Activated T-cell treated with anti-CD3 and anti-CD28 coated beads, Interleukin-2, amount 50 U/mL, for 48 hours (primary cell): ENCODE measurements around the gene FAM53B.
A peak's percentile ranks its signal among the peaks of the same experiment; 100 is the strongest.
"Not testable (repeated sequence)": the region's sequence is repeated elsewhere in the genome, so short reads cannot be mapped to it uniquely, and the experiment has no call there.

ENCODE experiments used
- DNase-seq, 2 experiments: peaks; one replicate each; pipeline ENCODE4 v3.0.0-alpha.2; 2020

The FAM53B gene

GRCh38 chr10:124744102-124745050 is at the start of gene FAM53B:
FAM53B (minus strand) TSS chr10:124744378; CDS start chr10:124706713, 37,665 bp downstream.
- DNase-seq, result peak; percentile 79 to 86

GRCh38 chr10:124792998-124793352 is 48.8 kb upstream of the FAM53B start:
- no peak for DNase-seq

- peak; percentile 90 to 93 for DNase-seq
These were observed 47.6 kb upstream of the FAM53B start, which contains the start of gene EEF1AKMT2 for GRCh38 chr10:124791547-124792348. EEF1AKMT2 (minus strand) TSS chr10:124791887; CDS start chr10:124791833, 54 bp downstream.

GRCh38 chr10:124782900-124783299 is 38.7 kb upstream of the FAM53B start:
- not testable (repeated sequence) for DNase-seq

- no peak for DNase-seq
These were observed 24.6 kb upstream of the FAM53B start for GRCh38 chr10:124768791-124769190.

- DNase-seq, result no peak
These were observed 21.1 kb upstream of the FAM53B start for GRCh38 chr10:124765256-124765655.

GRCh38 chr10:124763267-124763666 is 19.1 kb upstream of the FAM53B start:
- no peak for DNase-seq

GRCh38 chr10:124762281-124762680 is 18.1 kb upstream of the FAM53B start:
- no peak for DNase-seq

- no peak for DNase-seq
These were observed 12.2 kb upstream of the FAM53B start for GRCh38 chr10:124756156-124756903.

GRCh38 chr10:124755581-124755980 is 11.4 kb upstream of the FAM53B start:
- no peak for DNase-seq

- DNase-seq, result no peak
These were observed 10.0 kb upstream of the FAM53B start for GRCh38 chr10:124754227-124754626.

GRCh38 chr10:124748953-124749645 is 4.9 kb upstream of the FAM53B start:
- no peak for DNase-seq

- no peak for DNase-seq
These were observed 4.0 kb upstream of the FAM53B start for GRCh38 chr10:124748166-124748565.

- no peak for DNase-seq
These were observed 3.6 kb upstream of the FAM53B start for GRCh38 chr10:124747745-124748144.

- no peak for DNase-seq
These were observed 2.8 kb upstream of the FAM53B start for GRCh38 chr10:124746992-124747391.

- DNase-seq, result not testable (repeated sequence)
These were observed 2.3 kb upstream of the FAM53B start for GRCh38 chr10:124746447-124746846.

GRCh38 chr10:124745673-124746072 is 1.5 kb upstream of the FAM53B start:
- no peak for DNase-seq

GRCh38 chr10:124745252-124745651 is 1.1 kb upstream of the FAM53B start:
- no peak for DNase-seq

GRCh38 chr10:124743191-124744101 is 732 bp downstream of the FAM53B start:
- DNase-seq, result peak; percentile 61 to 62

- DNase-seq, result peak in 1 of 2 experiments; percentile 38
These were observed 1.6 kb downstream of the FAM53B start for GRCh38 chr10:124742413-124743190.
